KOPT-K1 (cell line): ENCODE measurements around the gene ZSWIM7.
A peak's percentile ranks its signal among the peaks of the same experiment; 100 is the strongest.

Experiments used
- H3K27ac ChIP-seq: fragments of 200-600 bp; sonication (generic); 2 replicates; pipeline ENCODE4 v1.5.1; 2016; ENCODE audit warnings: antibody characterized with exemption, mild to moderate bottlenecking, low read depth, low read length; ENCODE audit not compliant: poor library complexity, severe bottlenecking
- H3K36me3 ChIP-seq: fragments of 200-600 bp; sonication (generic); 2 replicates; pipeline ENCODE4 v1.5.1; 2017; ENCODE audit warnings: antibody characterized with exemption, mild to moderate bottlenecking, low read length, moderate library complexity; ENCODE audit not compliant: insufficient read depth
- H3K9me3 ChIP-seq: fragments of 200-600 bp; sonication (generic); 2 replicates; pipeline ENCODE4 v1.5.1; 2017; ENCODE audit warnings: antibody characterized with exemption, low read length, mild to moderate bottlenecking; ENCODE audit not compliant: insufficient read depth, poor library complexity, severe bottlenecking

The ZSWIM7 gene

DNA sequence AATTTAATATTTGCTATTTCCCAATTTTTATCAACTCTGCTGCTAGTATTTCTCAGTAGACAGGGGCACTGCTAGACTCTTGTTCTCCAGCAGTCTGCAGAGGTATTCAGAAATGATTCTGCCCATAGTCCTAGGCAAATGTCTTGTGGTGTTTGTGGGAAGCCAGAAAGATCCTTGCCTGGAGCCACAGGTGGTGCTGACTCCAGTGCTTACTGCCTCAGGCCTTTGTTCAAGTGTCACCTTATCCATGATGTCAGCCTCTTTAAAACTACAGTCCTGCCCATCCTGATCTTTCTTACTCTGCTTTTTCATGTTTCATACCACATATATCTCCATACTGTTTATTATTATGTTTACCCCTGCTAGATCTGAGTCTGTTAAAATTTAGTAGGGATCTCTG lies 26.5 kb downstream of the ZSWIM7 start:
- Histone ChIP-seq H3K9me3 (no peaks in the 10 kb centered on the region), H3K36me3 (peaks cover 29% of the 10 kb centered on the region), H3K27ac (no peak overlapping the region)

GRCh38 chr17:15972497-15972951 lies 27.0 kb downstream of the ZSWIM7 start:
- Histone ChIP-seq H3K9me3 (no peaks in the 10 kb centered on the region), H3K27ac (no peak overlapping the region), H3K36me3 (peaks cover 25% of the 10 kb centered on the region)

DNA sequence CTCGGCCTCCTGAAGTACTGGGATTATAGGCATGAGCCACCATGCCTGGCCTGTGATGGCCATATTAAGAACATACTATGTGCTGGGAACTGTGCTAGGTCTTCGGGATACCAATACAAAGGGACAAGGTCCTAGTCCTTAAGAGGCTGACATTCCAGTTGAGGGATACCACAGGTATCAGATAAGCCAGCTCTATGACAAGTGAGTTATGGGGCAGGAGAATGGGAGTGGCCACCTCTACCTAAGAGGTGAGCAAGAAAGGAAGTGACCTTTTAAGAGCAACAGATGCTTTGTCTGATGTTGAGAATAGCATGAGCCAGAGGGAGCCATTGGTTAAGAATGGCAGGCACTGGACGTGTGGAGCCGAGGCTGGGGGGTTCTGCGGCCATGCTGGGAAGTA lies 27.6 kb downstream of the ZSWIM7 start:
- Histone ChIP-seq H3K36me3 (peaks cover 19% of the 10 kb centered on the region), H3K9me3 (no peaks in the 10 kb centered on the region), H3K27ac (no peak overlapping the region)

DNA sequence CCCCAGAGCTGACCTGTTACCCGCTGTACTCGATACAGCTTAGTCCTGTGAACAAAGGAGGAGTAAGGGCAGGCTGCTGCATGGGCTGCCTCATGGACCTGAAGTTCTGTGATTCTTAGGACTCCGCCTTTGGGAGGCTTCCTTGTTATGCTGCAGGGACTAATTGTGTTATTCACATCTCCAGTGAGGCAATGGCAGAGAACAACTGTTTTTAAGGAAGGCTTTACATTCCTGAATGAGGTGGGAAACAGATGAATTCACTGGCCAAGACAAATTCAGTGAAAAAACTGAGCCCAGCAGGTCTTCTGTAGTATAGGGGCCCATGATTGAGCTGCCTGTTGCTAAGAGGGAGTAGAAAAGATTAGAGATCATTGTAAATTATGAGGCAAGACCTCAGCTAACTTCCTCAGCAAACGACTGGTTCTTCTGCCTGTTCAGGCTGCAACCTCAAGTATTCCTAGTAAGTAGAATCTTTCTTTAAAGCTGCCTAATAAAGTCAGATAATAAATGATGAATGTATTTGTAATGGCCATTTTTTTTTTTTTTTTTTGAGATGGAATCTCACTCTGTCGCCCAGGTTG lies 28.3 kb downstream of the ZSWIM7 start:
- Histone ChIP-seq H3K9me3 (no peaks in the 10 kb centered on the region), H3K36me3 (peaks cover 13% of the 10 kb centered on the region), H3K27ac (no peak overlapping the region)

GRCh38 chr17:15970500-15970899 lies 29.0 kb downstream of the ZSWIM7 start:
- Histone ChIP-seq H3K36me3 (peaks cover 11% of the 10 kb centered on the region), H3K9me3 (no peaks in the 10 kb centered on the region), H3K27ac (no peak overlapping the region)

DNA sequence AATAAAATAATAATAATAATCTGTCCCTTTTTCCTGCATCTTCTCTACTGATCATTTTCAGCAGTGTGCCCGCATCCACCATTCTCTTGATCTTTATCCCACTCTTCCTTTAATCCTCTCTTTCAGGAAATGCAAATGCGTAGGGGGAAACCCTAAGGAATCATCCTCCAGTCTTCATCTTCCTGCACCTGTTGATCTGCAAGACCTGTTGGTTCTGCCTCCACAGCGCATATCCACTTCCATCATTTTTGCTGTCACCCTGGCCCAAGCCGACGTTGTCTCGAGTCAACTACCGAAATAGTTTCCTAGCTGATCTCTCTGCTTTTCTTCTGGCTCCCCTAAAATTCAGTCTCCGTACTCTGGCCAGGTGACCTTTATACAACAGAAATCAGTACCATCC lies 30.0 kb downstream of the ZSWIM7 start:
- H3K27ac ChIP-seq, result no peak overlapping the region
- no peaks in the 10 kb centered on the region for H3K9me3 ChIP-seq
- H3K36me3 ChIP-seq, result peaks cover under 1% of the 10 kb centered on the region; the same call in 1 of the 2 replicates

GRCh38 chr17:15967706-15968399 lies 31.7 kb downstream of the ZSWIM7 start:
- peak overlapping the region; percentile 89 for H3K27ac ChIP-seq
- no peaks in the 10 kb centered on the region; the same call in 1 of the 2 replicates for H3K36me3 ChIP-seq
- H3K9me3 ChIP-seq, result no peaks in the 10 kb centered on the region

GRCh38 chr17:15966879-15967248 lies 32.6 kb downstream of the ZSWIM7 start:
- Histone ChIP-seq H3K9me3 (no peaks in the 10 kb centered on the region), H3K36me3 (no peaks in the 10 kb centered on the region; the same call in 1 of the 2 replicates), H3K27ac (peak overlapping the region; percentile 89)

DNA sequence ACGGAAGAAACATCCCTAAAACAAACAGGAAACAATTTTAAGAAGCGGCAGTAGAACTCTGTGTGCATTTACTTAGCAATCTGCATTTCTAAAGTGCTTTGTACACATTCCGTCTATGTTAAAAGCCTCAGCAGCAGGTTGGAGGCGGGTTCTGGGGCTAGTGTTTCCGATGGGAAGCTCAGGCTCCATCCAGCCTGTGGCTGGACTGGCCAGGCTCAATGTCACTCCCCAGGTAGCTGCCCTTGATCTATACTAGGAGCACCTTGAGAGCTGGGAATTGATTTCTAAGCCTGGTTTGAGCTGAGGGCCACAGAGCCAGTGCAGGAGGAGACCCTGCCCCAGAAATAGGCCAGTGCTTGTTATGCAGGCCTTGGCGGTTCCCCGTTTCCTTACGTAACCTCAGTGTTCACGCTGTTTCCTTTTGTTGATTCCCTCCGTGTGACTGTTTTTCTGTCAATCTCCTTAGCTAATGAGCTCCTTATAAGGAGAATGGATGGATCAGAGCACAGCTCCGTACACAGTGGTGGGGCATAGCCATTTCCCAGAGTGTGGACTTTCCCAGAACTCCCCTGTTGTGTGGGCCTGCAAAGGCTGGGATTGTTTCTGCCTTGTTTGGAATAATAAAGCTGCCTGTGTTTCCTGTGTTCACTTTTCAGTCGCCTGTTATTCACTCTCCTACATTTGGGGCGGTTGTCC lies 33.2 kb downstream of the ZSWIM7 start:
- Histone ChIP-seq H3K9me3 (no peaks in the 10 kb centered on the region), H3K27ac (peak overlapping the region; percentile 89), H3K36me3 (no peaks in the 10 kb centered on the region; the same call in 1 of the 2 replicates)

GRCh38 chr17:15965528-15965927 lies 34.0 kb downstream of the ZSWIM7 start:
- H3K27ac ChIP-seq, result peak overlapping the region; percentile 89
- no peaks in the 10 kb centered on the region for H3K9me3 ChIP-seq
- H3K36me3 ChIP-seq, result no peaks in the 10 kb centered on the region; the same call in 1 of the 2 replicates

DNA sequence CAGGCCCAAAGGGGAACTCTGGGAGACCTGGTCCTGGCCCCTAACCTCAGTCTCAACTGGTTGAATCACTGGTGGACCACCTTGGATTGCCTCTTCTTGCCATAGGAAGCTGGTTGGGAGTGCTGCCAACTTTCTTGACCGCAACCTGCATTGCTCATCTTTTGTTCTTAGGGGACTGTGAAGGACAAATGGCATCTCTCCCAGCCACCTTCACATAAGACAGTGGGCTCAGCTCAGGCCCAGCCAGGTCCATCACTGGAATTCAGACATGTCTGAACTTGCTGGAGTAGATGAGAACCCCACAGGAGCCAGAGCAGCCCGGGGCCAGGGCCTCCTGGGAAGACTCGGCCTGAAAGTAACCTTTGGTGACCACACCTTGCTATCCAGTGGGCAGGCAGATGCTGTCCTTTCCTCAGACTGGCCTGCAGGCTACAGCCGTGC lies 35.8 kb downstream of the ZSWIM7 start:
- Histone ChIP-seq H3K9me3 (no peaks in the 10 kb centered on the region), H3K27ac (peak overlapping the region; percentile 33), H3K36me3 (no peaks in the 10 kb centered on the region)

DNA sequence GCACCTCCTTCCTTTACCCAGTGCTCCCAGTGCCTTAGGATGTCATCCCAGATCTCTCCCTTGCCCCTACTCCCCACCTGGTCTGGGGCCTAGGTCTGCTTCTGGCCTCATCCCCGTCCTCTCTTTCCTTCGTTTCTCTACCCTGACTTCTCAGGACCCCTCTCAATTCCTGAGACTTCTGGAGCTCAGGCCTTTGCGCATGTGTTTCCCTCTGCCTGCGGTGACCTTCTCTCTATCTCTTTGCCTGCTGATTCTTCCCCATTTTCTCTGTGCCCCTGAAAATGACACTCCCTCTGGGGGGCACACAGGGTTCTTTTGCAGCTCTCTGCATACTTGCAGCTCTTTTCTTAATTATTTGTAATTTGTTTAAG lies 41.0 kb downstream of the ZSWIM7 start:
- H3K36me3 ChIP-seq, result no peaks in the 10 kb centered on the region
- H3K9me3 ChIP-seq, result no peaks in the 10 kb centered on the region
- peak overlapping the region; percentile 84 for H3K27ac ChIP-seq

DNA sequence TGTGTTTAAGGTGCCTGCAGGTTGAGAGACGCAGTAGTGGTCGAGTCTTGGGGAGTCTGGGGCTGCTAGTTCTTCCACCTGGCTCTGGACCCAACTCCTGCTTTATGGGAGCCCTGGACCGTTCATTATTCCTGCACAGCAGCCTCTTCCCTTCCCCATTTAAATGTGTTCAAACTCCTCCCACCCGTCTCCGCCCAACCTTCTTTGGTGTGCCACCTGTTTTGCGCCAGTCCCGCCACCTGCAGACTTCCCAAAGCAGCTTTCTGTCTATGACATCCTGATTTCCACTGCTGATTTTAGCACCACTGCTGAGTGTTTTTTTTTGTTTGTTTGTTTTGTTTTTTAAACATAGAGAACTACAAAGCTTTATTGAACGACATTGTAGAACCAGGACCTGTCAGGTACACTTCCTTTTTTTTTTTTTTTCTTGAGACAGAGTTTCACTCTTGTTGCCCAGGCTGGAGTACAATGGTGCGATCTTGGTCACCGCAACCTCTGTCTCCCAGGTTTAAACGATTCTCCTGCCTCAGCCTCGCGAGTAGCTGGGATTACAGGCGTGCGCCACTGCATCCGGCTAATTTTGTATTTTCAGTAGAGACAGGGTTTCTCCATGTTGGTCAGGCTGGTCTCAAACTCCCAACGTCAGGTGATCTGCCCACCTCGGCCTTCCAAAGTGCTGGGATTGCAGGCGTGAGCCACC lies 41.7 kb downstream of the ZSWIM7 start:
- Histone ChIP-seq H3K27ac (peak overlapping the region; percentile 84), H3K9me3 (no peaks in the 10 kb centered on the region), H3K36me3 (no peaks in the 10 kb centered on the region)

GRCh38 chr17:15957206-15957605 lies 42.3 kb downstream of the ZSWIM7 start:
- Histone ChIP-seq H3K9me3 (no peaks in the 10 kb centered on the region), H3K27ac (peak overlapping the region; percentile 84), H3K36me3 (no peaks in the 10 kb centered on the region)
